ENCODE data around the gene LMAN1L. TPM values are rescaled to one million over a fixed set of nuclear protein-coding genes. Genes with fewer than 3 reads are reported as not detected.

LMAN1L gene
- total and polyA plus RNA-seq, 2 of the 4 experiments (the other 2 are of a cell fraction): not detected

- Histone ChIP-seq H2AFZ (replicated peaks; ENCODE audit: low read length, poor library complexity) (peak overlapping the region; percentile 86), H4K5ac (ENCODE audit: low read depth, low read length) (no peak overlapping the region), H3K4ac (ENCODE audit: low read depth, low read length) (peak overlapping the region; percentile 75), H2AK5ac (ENCODE audit: low read depth, low read length) (peak overlapping the region; percentile 74), H3K9me3 (ENCODE audit: control insufficient read depth, insufficient read depth, low read length) (no peaks in the 10 kb centered on the region), H4K8ac (ENCODE audit: low read depth in 2 of 2, low read length in 2 of 2) (peak overlapping the region; percentile 30 to 47; a peak in 2 of 4 replicates), H4K91ac (ENCODE audit: insufficient read depth, low read depth, low read length) (peak overlapping the region; percentile 41; the same call in 1 of the 2 replicates), H3K27me3 (ENCODE audit: control insufficient read depth, insufficient read depth, low read length) (no peaks in the 10 kb centered on the region), H3K4me2 (ENCODE audit: low read depth, low read length) (peak overlapping the region; percentile 83), H2BK20ac (ENCODE audit: low read depth, low read length) (no peak overlapping the region), H3K9ac (ENCODE audit: low read depth, low read length) (peak overlapping the region; percentile 68), H3K18ac (ENCODE audit: low read depth, low read length) (no peak overlapping the region), H3K4me1 (ENCODE audit: control insufficient read depth, insufficient read depth, low read length) (peaks cover 22% of the 10 kb centered on the region), H3K4me3 (ENCODE audit: insufficient read depth, low read depth, low read length) (peak overlapping the region; percentile 92), H3K79me1 (ENCODE audit: low read depth in 1 of 2, low read length in 2 of 2) (peaks cover 9 to 64% of the 10 kb centered on the region in 2 experiments; a peak in 3 of 4 replicates), H3K36me3 (ENCODE audit: control insufficient read depth, insufficient read depth, low read length) (peaks cover 2% of the 10 kb centered on the region; the same call in 1 of the 2 replicates), H3K14ac (replicated peaks; ENCODE audit: low read depth, low read length) (peak overlapping the region; percentile 87), H2BK5ac (ENCODE audit: low read depth, low read length, poor library complexity, severe bottlenecking) (peak overlapping the region; percentile 59), H3K23ac (ENCODE audit: low read depth, low read length) (peak overlapping the region; percentile 90), H2AK9ac (replicated peaks; ENCODE audit: low read depth, low read length, poor library complexity) (peak overlapping the region; percentile 97), H3K27ac (ENCODE audit: insufficient read depth, low read length) (peak overlapping the region; percentile 57), H2BK120ac (ENCODE audit: low read depth, low read length) (no peak overlapping the region; the same call in 1 of the 2 replicates), H3K56ac (ENCODE audit: extremely low read depth, insufficient read depth, low read length) (peak overlapping the region; percentile 47; the same call in 1 of the 2 replicates), H4K20me1 (ENCODE audit: insufficient read depth, low read length) (peaks cover 51% of the 10 kb centered on the region), H3K9me1 (ENCODE audit: insufficient read depth, low read length) (peaks cover 21% of the 10 kb centered on the region), H2BK15ac (ENCODE audit: low read depth, low read length) (no peak overlapping the region)
- no TSS peak for BruUV-seq (replicated peaks)
- WGBS, 2 experiments (ENCODE audit: extremely low coverage in 2 of 2, insufficient read length in 1 of 2): 0% methylated on average over 1 of the region's 13 CpGs; no CpG with 5 or more reads in 1 of the 2 experiments
- in situ Hi-C loops (cut with MboI; ENCODE audit: low sequenced_read_pairs): no loop called here
- TF ChIP-seq CTCF (conservative IDR thresholded peaks at IDR 0.05; ENCODE audit: low read depth, low read length): no peak
- no peak for TF ChIP-seq NFE2L2 (IDR thresholded peaks at IDR 0.05; ENCODE audit: low read depth, low read length)
- TF ChIP-seq FOS (IDR thresholded peaks at IDR 0.05; ENCODE audit: low read depth, low read length): no peak
- TF ChIP-seq RFX5 (IDR thresholded peaks at IDR 0.05; ENCODE audit: low read depth, low read length): no peak
- peak; percentile 83 for TF ChIP-seq MXI1 (IDR thresholded peaks at IDR 0.05; ENCODE audit: borderline replicate concordance, low read depth, low read length)
- TF ChIP-seq USF2 (IDR thresholded peaks at IDR 0.05; ENCODE audit: low read depth, low read length): no peak
- TF ChIP-seq CHD1 (IDR thresholded peaks at IDR 0.05; ENCODE audit: low read depth, low read length): no peak
- no peak for TF ChIP-seq POLR2A (IDR thresholded peaks at IDR 0.05; ENCODE audit: low read depth, low read length)
- TF ChIP-seq ELK1 (IDR thresholded peaks at IDR 0.05; ENCODE audit: borderline replicate concordance, low read depth, low read length): no peak
- TF ChIP-seq BHLHE40 (IDR thresholded peaks at IDR 0.05; ENCODE audit: low read depth, low read length): peak; percentile 43; the same call in 1 of the 2 replicates
- no peak for TF ChIP-seq RCOR1 (IDR thresholded peaks at IDR 0.05; ENCODE audit: insufficient replicate concordance, low read length)
- TF ChIP-seq RAD21 (IDR thresholded peaks at IDR 0.05; ENCODE audit: low read length): no peak
- CTCF ChIA-PET: interaction anchor here (0.7 to 1.3 kb wide), 3 partner anchors 10 to 87 kb away, joined by 3 read pairs; no protein-coding TSS in a partner anchor
- dilution Hi-C loops (cut with HindIII; ENCODE audit: low sequenced_read_pairs, unreplicated experiment): no loop called here
- DNase-seq (peak; percentile 36), ATAC-seq (ENCODE audit: low read depth) (peak; percentile 36)
- intact Hi-C loops (cut with micrococcal nuclease): no loop called here
- POLR2A ChIA-PET (ENCODE audit: unreplicated experiment): interaction anchor here (0.7 kb wide), 1 partner anchor 111 kb away, joined by 7 read pairs; no protein-coding TSS in a partner anchor
Observed at GRCh38 chr15:74783072-74783807, 29.4 kb upstream of the LMAN1L start.

Measured in IMR-90 (cell line).